H1 (cell line): Measurements from ENCODE around the gene LHB. TPM values are rescaled to one million over a fixed set of nuclear protein-coding genes. Genes with fewer than 3 reads are reported as not detected.

Source experiments
- ASH2L ChIP-seq: fragments of 200-600, 300-600 bp; sonication (generic); IDR thresholded peaks from one replicate; pipeline ENCODE4 v1.7.1; 2017; ENCODE audit warnings: low read length
- BCL11A ChIP-seq, 2 experiments: IDR thresholded peaks; one replicate each; pipeline ENCODE4 v1.6.1; 2011; ENCODE audit warnings: low read depth in 2 of 2, low read length in 2 of 2, mild to moderate bottlenecking in 2 of 2
- CBX5 ChIP-seq: fragments of 300-800, 300-1000 bp; sonication (generic); IDR thresholded peaks from 2 replicates; pipeline ENCODE4 v1.7.1; 2016; ENCODE audit warnings: antibody characterized with exemption, low read length, low read depth
- CEBPB ChIP-seq: IDR thresholded peaks from 2 replicates; pipeline ENCODE4 v1.6.1; 2012; ENCODE audit warnings: low read depth, low read length
- CREB1 ChIP-seq: IDR thresholded peaks from 2 replicates; pipeline ENCODE4 v1.6.1; 2012; ENCODE audit warnings: inconsistent platforms
- FOSL1 ChIP-seq: IDR thresholded peaks from 2 replicates; pipeline ENCODE4 v1.6.1; 2011; ENCODE audit warnings: mild to moderate bottlenecking, low read depth, low read length, moderate library complexity; ENCODE audit not compliant: insufficient read depth
- HDAC2 ChIP-seq, 2 experiments: fragments of 300-600 bp in 1 of 2; sonication (generic) in 1 of 2; IDR thresholded peaks; 2 replicates each; pipeline ENCODE4 v1.6.1; 2011 to 2012; ENCODE audit warnings: low read depth in 2 of 2, low read length in 2 of 2, mild to moderate bottlenecking in 2 of 2, moderate library complexity in 2 of 2, borderline replicate concordance in 1 of 2, inconsistent platforms in 1 of 2
- HDAC6 ChIP-seq: IDR thresholded peaks from one replicate; pipeline ENCODE4 v1.7.1; 2012; ENCODE audit warnings: low read depth, mild to moderate bottlenecking, inconsistent platforms, low read length, moderate library complexity
- JUND ChIP-seq: IDR thresholded peaks from 2 replicates; pipeline ENCODE4 v1.6.1; 2011; ENCODE audit warnings: mild to moderate bottlenecking, improper control_type of control experiment, low read length
- KDM4A ChIP-seq: IDR thresholded peaks from one replicate; pipeline ENCODE4 v1.7.1; 2012; ENCODE audit warnings: low read depth, mild to moderate bottlenecking, moderate library complexity, low read length, inconsistent platforms; ENCODE audit not compliant: severe bottlenecking
- KDM5A ChIP-seq: fragments of 200-600 bp; IDR thresholded peaks from 2 replicates; pipeline ENCODE4 v1.7.1; 2012; ENCODE audit warnings: mild to moderate bottlenecking, low read length, inconsistent platforms, mixed read lengths
- NANOG ChIP-seq: IDR thresholded peaks from 2 replicates; pipeline ENCODE4 v1.6.1; 2011; ENCODE audit warnings: low read length, low read depth, mild to moderate bottlenecking, inconsistent platforms; ENCODE audit not compliant: insufficient read depth, poor library complexity, severe bottlenecking
- NRF1 ChIP-seq: IDR thresholded peaks from 2 replicates; pipeline ENCODE4 v1.6.1; 2011; ENCODE audit warnings: mild to moderate bottlenecking, low read depth, low read length, improper control_type of control experiment
- RAD21 ChIP-seq, 2 experiments: IDR thresholded peaks in 1 of 2; conservative IDR thresholded peaks in 1 of 2; 2 replicates each; pipeline ENCODE4 v1.6.1; 2011; ENCODE audit warnings: low read depth in 2 of 2, low read length in 2 of 2, improper control_type of control experiment in 1 of 2, inconsistent platforms in 1 of 2, mild to moderate bottlenecking in 1 of 2, moderate library complexity in 1 of 2
- RBBP5 ChIP-seq: IDR thresholded peaks from 2 replicates; pipeline ENCODE4 v1.7.1; 2012; ENCODE audit warnings: low read depth, mild to moderate bottlenecking, inconsistent platforms, low read length, moderate library complexity, borderline replicate concordance
- SAP30 ChIP-seq: fragments of 300-600 bp; sonication (generic); IDR thresholded peaks from 2 replicates; pipeline ENCODE4 v1.7.1; 2012; ENCODE audit warnings: low read length, moderate library complexity, mild to moderate bottlenecking, inconsistent platforms; ENCODE audit not compliant: insufficient read depth, insufficient replicate concordance
- SIX5 ChIP-seq: IDR thresholded peaks from 2 replicates; pipeline ENCODE4 v1.6.1; 2011; ENCODE audit warnings: mild to moderate bottlenecking, low read depth, low read length
- TAF7 ChIP-seq: optimal IDR thresholded peaks from 2 replicates; pipeline ENCODE3; 2011; ENCODE audit warnings: low read depth, mild to moderate bottlenecking, inconsistent platforms, low read length, moderate library complexity, borderline replicate concordance
- TBP ChIP-seq: IDR thresholded peaks from 2 replicates; pipeline ENCODE4 v1.6.1; 2011; ENCODE audit warnings: low read depth, low read length, improper control_type of control experiment
- polyA plus RNA-seq, 7 experiments: library from polyadenylated mRNA; depleted of rRNA in 3 of 7; stranded (reverse) in 5 of 7; unstranded in 2 of 7; fragments of >200 nt in 5 of 7; fragments of 200-250 nt in 2 of 7; gene quantifications; 1 replicate in 5 of 7; 2 replicates in 1 of 7; 4 replicates in 1 of 7; pipeline versions ENCODE4 v1.2.1 to v1.2.3, GENCODE V29; 2011 to 2013; ENCODE audit warnings: missing spikeins in 2 of 7, mixed read lengths in 2 of 7
- total RNA-seq: library from RNA; stranded (reverse); fragmentation: NEBNext Ultra II Directional; extraction: Animal tissue kit (Norgen Biotek cat#: 25700); gene quantifications from 2 replicates; pipeline ENCODE4 v1.2.1, GENCODE V29; 2021
- TF ChIP-seq, protein P1 (sequence below): IDR thresholded peaks from 2 replicates; pipeline ENCODE4 v1.6.1; 2012; ENCODE audit warnings: low read length, inconsistent platforms
- TF ChIP-seq, protein P2 (sequence below): IDR thresholded peaks from 2 replicates; pipeline ENCODE4 v1.6.1; 2012; ENCODE audit warnings: inconsistent platforms

The LHB gene
- total and polyA plus RNA-seq, 2 of the 8 experiments (the other 6 are each of a cell fraction or from before 2014, with no cell fraction given) = 0.53 TPM; not detected in 1

GRCh38 chr19:48993175-48994034 lies 23.5 kb downstream of the LHB start, which contains the start of the genes GYS1 and RUVBL2 (continued):
- peak; percentile 83; the same call in 1 of the 2 replicates for TF ChIP-seq KDM5A
- no peak for TF ChIP-seq BCL11A (IDR thresholded peaks at IDR 0.05; ENCODE audit: low read depth in 2 of 2, low read length in 2 of 2)
- TF ChIP-seq HDAC6 = no peak
- TF ChIP-seq SAP30 = no peak
- TF ChIP-seq, protein P1, sequence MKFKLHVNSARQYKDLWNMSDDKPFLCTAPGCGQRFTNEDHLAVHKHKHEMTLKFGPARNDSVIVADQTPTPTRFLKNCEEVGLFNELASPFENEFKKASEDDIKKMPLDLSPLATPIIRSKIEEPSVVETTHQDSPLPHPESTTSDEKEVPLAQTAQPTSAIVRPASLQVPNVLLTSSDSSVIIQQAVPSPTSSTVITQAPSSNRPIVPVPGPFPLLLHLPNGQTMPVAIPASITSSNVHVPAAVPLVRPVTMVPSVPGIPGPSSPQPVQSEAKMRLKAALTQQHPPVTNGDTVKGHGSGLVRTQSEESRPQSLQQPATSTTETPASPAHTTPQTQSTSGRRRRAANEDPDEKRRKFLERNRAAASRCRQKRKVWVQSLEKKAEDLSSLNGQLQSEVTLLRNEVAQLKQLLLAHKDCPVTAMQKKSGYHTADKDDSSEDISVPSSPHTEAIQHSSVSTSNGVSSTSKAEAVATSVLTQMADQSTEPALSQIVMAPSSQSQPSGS = no peak
- TF ChIP-seq NRF1 = no peak
- TF ChIP-seq KDM4A = peak; percentile 43
- TF ChIP-seq CEBPB = peak; percentile 58
- TF ChIP-seq TAF7 = peak; percentile 68
- no peak for TF ChIP-seq SIX5
- peak; percentile 75 for TF ChIP-seq CREB1
- TF ChIP-seq TBP = peak; percentile 75
- no peak for TF ChIP-seq NANOG
- TF ChIP-seq HDAC2 (IDR thresholded peaks at IDR 0.05; ENCODE audit: borderline replicate concordance in 1 of 2, low read depth in 2 of 2, low read length in 2 of 2) = peak in 1 of 2 experiments; percentile 42; a peak in 1 of 4 replicates
- TF ChIP-seq RBBP5 = no peak
- TF ChIP-seq, protein P2, sequence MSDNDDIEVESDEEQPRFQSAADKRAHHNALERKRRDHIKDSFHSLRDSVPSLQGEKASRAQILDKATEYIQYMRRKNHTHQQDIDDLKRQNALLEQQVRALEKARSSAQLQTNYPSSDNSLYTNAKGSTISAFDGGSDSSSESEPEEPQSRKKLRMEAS = peak; percentile 24; the same call in 1 of the 2 replicates
- no peak for TF ChIP-seq CBX5
- no peak for TF ChIP-seq FOSL1
- no peak for TF ChIP-seq JUND
- peak in 1 of 2 experiments; percentile 8; a peak in 2 of 4 replicates for TF ChIP-seq RAD21 (IDR thresholded peaks at IDR 0.05 in 1 of 2, conservative IDR thresholded peaks at IDR 0.05 in 1 of 2; ENCODE audit: low read depth in 2 of 2, low read length in 2 of 2)
- no peak for TF ChIP-seq ASH2L
